VCaP (cell line): ENCODE data around the gene NOXRED1.
A peak's percentile ranks its signal among the peaks of the same experiment; 100 is the strongest.

ENCODE experiments used
- H3K27ac ChIP-seq: fragments of 450-650 bp; 2 replicates; pipeline ENCODE4 v1.5.1; 2017
- TF ChIP-seq, protein P1 (sequence below): fragments of 450-650 bp; conservative IDR thresholded peaks from 2 replicates; pipeline ENCODE4 v1.5.1; 2017; ENCODE audit warnings: mild to moderate bottlenecking, moderate library complexity

The NOXRED1 gene

DNA sequence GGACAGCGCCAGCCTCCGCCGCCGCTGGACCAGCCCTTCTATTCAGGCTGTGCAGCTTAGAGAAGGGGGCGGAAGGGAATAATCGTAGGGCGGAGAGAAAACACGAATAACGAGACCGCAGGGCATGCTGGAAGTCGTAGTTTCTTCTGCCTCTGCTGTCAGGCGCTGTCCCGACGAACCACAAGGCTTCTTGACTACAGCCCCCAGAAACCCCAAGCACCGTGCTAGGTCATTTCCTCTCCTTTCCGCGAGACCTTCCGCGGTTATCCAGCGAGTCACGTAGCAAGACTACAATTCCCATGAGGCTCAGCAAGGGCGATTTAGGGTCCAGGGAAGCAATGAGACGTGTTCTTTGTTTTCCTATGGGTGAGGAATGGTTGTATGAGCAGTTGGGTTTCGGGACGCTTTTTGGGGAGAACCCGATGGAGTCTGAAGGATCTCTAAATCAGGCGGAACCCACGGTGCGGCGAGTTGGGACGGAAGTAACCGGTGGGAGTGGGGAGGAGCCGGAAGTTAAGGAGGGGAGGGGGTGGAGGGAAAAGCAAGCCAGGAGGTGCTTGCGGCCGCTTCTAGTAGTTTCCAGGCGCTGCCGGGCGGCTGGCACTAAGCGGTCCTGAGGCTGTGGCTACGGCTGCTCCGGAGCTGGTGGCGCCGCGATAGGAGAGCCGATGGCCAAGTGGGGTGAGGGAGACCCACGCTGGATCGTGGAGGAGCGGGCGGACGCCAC lies 34.4 kb upstream of the NOXRED1 start, which contains the start of the genes AHSA1 and VIPAS39:
AHSA1 (plus strand) TSS at position 572 of the 727 bp plus-strand sequence; CDS start at position 669, 97 bp downstream.
VIPAS39 (minus strand) TSS at position 80 of the 727 bp plus-strand sequence. CDS start 3,499 bp downstream, outside the sequence.
- TF ChIP-seq, protein P1, sequence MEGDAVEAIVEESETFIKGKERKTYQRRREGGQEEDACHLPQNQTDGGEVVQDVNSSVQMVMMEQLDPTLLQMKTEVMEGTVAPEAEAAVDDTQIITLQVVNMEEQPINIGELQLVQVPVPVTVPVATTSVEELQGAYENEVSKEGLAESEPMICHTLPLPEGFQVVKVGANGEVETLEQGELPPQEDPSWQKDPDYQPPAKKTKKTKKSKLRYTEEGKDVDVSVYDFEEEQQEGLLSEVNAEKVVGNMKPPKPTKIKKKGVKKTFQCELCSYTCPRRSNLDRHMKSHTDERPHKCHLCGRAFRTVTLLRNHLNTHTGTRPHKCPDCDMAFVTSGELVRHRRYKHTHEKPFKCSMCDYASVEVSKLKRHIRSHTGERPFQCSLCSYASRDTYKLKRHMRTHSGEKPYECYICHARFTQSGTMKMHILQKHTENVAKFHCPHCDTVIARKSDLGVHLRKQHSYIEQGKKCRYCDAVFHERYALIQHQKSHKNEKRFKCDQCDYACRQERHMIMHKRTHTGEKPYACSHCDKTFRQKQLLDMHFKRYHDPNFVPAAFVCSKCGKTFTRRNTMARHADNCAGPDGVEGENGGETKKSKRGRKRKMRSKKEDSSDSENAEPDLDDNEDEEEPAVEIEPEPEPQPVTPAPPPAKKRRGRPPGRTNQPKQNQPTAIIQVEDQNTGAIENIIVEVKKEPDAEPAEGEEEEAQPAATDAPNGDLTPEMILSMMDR: no peak

DNA sequence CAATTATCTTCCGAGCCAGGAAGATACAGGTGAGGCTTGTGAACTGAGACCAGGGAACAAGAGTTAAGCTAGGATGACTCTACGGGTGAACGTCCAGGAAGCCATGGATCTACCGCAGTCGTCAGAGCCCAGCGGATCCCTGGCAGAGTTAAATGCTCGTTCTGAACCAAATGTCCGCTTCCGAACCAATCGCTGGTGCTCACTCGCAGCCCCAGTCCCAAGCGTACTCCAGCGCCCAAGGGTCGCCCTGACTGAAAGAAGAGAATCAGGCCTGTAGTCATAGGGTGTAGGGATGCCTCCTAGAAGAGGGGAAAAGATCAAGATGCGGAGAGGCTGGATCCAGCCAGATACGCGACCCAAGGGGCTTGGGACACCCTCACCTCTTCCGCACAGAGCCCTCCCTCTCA lies 33.8 kb upstream of the NOXRED1 start:
- TF ChIP-seq, protein P1: no peak
- H3K27ac ChIP-seq: peak overlapping the region; percentile 91

More for the DNA sequence above, 34.4 kb upstream of the NOXRED1 start, which contains the start of the genes AHSA1 and VIPAS39:
- H3K27ac ChIP-seq: peak within 1 kb of the TSS; percentile 91

DNA sequence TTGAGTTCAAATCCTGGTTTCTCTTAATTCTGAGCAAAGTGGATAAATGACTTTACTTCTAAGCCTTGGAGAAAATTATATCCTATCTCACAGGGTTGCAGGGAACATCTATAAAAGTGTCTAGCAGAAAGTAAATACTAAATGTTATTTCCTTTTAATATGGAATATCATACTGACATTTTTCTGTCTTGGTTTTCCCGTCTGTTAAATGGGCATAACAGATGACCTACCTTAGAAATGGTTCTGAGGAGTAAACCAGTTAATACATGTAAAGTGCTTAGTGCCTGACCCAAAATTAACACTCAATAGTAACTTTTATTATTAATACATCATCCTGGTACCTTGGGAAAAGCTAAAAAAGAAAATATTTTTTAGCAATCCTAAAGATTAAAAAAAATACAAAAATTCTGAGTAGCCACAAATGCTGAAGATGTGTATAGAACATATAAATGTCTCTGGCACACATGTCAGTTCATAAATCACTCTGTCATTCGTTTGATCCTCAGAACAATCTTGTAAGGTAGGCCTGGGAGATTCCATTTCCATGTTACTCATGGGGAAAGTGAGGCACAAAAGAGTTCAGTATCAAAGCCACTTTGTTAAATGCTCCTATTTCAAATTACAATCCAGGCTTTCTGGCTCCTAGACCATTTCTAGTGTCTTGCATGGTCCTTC lies 32.8 kb upstream of the NOXRED1 start:
- peak overlapping the region; percentile 91 for H3K27ac ChIP-seq
- TF ChIP-seq, protein P1: no peak

DNA sequence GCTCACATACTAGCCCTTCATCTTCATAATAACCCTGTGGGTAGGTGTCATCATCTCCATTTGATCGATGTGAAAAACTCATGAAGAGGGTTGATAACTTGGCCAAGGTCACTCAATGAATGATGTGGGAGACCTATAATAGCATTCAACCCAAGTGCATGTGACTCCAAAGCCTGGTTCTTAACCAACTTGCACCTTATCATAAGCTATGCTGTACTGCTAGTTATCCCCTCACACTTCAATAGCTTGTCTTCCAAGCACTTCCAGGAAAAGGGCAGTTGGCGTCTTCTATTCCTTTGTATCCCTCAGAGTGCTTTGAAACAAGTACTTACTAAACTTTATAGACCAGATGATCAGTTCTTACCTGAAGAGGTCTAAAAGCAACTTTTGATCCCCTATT lies 18.9 kb upstream of the NOXRED1 start:
- no peak overlapping the region for H3K27ac ChIP-seq
- TF ChIP-seq, protein P1: no peak

DNA sequence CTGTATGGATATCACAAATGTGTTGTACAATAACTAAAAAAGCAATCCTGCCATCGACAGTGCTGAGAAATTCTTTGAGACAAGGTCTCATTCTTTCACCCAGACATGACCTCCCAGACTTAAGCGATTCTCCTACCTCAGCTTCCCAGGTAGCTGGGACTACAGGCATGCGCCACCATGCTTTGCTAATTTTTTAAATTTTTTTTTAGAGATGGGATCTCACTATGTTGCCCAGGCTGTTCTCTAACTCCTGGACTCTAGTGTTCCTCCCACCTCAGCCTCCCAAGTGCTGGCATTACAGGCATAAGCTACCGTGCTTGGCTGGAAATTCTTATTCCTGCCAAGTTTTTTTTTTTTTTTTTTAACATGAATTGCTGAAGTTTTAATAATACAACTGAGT lies 16.5 kb upstream of the NOXRED1 start:
- H3K27ac ChIP-seq: no peak overlapping the region
- TF ChIP-seq, protein P1: no peak

DNA sequence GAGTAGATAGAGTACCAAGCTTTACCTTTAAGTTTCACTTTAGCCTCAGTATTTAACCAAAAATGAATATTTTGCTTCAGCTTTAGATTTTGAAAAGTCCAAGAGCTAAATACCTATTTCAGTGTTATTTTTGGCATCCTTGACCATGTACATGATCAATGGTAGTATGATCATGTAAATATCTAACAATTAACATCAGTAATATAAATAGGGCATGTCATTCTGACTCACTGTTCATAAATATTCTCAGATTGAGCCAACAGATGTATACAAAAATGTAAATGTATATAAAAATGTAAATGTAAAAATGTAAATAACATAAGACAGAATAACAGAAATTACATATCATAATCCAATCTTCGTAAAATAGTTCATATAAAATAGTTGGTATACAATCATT lies 15.3 kb upstream of the NOXRED1 start:
- TF ChIP-seq, protein P1: no peak
- H3K27ac ChIP-seq: no peak overlapping the region

DNA sequence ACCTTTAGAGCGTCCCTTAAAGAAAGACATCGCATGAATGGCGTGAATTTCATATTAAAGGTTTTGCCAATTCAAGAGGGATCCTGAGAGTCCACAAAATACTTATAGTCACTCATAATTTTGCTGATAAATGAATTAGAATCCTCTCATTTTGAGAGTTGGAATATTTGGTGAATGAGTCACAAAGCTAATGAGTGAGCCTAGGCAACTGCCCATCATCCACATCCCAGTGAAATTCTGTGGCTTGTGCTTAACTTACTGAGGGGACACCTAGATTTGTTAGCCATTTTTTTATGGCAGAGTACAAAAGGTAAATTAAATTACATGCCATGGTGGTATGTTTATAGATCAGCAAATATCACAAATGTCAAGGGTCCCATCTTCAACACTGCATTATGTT lies 12.7 kb upstream of the NOXRED1 start:
- no peak overlapping the region for H3K27ac ChIP-seq
- TF ChIP-seq, protein P1: no peak
